Head of caudate nucleus (tissue), 42 donors: ENCODE measurements around the gene GOLGA8B.
A peak's percentile ranks its signal among the peaks of the same experiment; 100 is the strongest.
"Not testable (repeated sequence)": the region's sequence is repeated elsewhere in the genome, so short reads cannot be mapped to it uniquely, and the experiment has no call there.

Experiments
- DNase-seq, 42 donors: peaks; one replicate each; pipeline versions ENCODE4 v3.0.0 to v3.0.0-alpha.2; 2020 to 2021; ENCODE audit warnings: mixed read lengths in 7 of 42
- intact Hi-C: fragments of 100-400 bp; cut with DNase I; formaldehyde crosslinking; loops from one replicate; pipeline ENCODE4 v1.15.0; 2022

Gene GOLGA8B, protein sequence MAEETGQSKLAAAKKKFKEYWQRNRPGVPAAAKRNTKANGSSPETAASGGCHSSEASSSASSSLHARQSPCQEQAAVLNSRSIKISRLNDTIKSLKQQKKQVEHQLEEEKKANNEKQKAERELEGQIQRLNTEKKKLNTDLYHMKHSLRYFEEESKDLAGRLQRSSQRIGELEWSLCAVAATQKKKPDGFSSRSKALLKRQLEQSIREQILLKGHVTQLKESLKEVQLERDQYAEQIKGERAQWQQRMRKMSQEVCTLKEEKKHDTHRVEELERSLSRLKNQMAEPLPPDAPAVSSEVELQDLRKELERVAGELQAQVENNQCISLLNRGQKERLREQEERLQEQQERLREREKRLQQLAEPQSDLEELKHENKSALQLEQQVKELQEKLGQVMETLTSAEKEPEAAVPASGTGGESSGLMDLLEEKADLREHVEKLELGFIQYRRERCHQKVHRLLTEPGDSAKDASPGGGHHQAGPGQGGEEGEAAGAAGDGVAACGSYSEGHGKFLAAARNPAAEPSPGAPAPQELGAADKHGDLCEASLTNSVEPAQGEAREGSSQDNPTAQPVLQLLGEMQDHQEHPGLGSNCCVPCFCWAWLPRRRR

DNA sequence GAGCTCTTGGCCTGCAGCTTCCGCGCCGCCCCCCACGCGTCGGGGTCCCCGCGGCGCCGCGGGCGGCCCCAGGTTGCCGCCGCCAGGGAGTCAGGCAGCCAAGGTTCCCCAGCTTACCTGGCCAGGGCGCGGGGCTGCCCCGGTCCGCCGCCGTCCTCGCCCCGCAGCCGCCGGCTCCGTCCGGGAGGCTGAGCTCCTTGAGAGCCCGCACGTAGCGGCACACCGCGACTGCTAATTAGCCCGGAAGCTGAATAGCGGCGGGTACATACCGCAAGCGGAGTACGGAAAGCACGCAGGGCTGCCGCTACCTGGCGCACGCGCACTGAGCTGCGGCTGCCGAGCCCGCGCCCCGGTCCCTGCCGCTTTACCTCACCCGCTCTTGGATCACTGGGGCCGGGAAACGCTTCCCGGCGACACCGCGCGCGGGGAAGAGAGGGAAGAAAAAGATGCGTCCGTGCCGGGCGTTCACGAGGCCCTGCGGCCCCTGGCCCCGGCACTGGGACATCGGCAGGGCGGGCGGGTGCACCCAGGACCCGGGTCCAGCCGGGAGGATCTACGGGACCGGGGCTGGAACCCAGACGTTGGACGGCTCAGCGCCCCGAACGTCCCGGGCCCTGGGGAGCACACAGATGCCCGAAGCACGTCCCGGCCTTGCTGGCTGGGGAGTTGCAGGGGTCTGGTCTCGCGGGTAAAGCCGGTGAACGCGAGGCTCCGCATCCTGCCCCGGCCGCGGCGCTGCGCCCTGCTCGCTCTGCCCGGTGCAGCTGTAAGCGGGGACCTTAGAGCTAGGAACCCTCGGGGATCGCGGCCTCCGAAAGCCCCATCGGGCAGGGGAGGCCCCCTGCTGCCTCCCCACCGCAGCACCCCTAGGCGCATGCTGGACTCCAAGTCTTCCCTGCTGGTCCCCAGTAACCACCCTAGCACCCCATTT is at the start of gene GOLGA8B:
Gene GOLGA8B (minus strand): TSS at position 253 of the 931 bp plus-strand sequence. CDS start 47,739 bp downstream, outside the sequence.
- intact Hi-C loops = no loop called here
- DNase-seq = peak; percentile 38 to 87 (median 73)

DNA sequence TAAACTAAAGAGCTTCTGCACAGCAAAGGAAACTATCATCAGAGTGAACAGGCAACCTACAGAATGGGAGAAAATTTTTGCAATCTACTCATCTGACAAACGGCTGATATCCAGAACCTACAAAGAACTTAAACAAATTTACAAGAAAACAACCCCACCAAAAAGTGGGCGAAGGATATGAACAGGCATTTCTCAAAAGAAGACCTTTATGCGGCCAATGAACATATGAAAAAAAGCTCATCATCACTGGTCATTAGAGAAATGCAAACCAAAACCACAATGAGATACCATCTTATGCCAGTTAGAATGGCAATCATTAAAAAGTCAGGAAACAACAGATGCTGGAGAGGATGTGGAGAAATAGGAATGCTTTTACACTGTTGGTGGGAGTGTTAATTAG is 49.7 kb upstream of the GOLGA8B start:
- intact Hi-C loops, DNase-seq: not testable (repeated sequence)

DNA sequence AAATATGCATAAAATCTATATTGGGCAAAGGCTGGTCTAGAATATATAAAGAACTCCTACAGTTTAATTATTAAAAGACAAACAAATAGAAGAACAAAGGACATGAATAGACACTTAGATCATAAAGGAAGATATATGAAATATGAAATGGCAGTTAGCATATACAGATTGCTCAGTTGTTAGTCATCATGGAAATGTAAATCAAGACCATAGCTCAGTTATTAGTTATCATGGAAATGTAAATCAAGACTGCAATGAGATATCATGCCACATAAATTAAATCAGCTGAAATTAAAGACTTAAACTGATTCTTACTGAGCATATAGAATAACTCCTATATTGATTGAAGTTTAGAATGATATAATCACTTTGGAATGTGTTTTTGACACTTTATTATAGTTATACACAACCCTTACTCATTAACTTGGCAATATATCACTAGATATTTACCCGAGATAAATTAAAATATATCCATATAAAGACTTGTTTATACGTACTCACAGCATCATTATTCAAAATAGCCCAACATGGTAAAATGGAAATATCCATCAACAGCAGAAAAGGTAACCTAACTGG is 45.2 kb upstream of the GOLGA8B start:
- intact Hi-C loops = loop anchor here (10.0 kb wide), 1 partner anchor 286 kb away; no protein-coding TSS in a partner anchor
- no peak for DNase-seq

DNA sequence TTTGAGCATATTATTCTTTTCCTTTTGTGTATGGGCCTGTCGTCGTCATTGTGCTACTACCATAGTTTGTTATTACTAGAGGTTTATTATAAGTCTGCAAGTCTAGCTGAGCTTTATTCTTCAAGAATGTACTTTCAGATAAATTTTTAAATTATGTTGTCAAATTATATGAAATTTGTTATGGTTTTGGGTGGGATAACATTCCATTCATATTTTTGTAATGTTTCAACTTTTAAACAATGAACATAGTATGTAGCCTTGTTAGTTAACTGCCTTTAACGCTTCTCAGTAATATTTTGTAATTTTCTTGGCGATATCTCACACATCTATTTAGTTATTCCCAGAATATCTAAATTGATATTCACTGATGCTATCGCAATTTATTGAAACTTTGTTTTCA is 41.6 kb upstream of the GOLGA8B start:
- intact Hi-C loops = loop anchor here (10.0 kb wide), 1 partner anchor 290 kb away; no protein-coding TSS in a partner anchor

DNA sequence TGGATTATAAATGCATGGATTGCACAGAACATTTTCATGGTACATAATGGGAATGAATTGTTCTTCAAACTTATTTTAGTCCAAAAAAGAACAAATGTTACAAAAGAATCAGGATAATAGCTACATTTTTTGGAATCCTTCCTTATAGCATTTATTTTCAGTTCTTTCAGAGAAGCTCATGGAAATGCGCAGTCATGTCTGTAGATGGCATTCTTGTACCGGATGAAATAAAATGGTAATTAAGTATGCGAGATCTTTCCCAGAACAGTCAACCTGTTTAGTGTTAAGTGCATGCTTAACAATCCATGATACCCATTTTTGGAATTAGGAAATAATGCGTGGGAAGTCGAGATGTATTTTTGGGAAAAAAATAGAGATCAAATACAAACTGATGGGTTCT is 38.2 kb upstream of the GOLGA8B start:
- peak in 5 of 42 donors; percentile 5 to 36 (median 17) for DNase-seq
- intact Hi-C loops = loop anchor here (10.0 kb wide), 1 partner anchor 293 kb away; no protein-coding TSS in a partner anchor

More for the DNA sequence above, 41.6 kb upstream of the GOLGA8B start:
- no peak for DNase-seq

DNA sequence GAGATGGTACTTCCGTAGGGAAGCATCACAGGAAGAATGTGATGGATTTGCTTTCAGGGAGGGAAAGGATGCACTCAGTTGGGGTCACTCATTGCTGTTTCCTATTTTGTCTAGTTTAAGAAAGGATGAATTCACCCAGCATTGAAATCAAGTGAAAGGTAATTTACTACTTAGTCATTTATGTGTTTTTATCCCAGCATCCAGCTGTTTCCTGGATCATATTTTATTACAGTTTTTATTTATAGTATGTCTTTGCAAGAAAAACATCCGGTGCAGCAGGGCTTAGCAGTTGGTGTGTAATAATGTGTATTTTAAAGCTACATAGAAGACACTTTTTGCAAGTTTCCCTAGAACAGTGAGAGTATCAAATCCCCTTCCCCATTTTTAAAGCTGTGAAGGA is 37.4 kb upstream of the GOLGA8B start:
- no peak for DNase-seq
- intact Hi-C loops = loop anchor here (10.0 kb wide), 1 partner anchor 294 kb away; no protein-coding TSS in a partner anchor

DNA sequence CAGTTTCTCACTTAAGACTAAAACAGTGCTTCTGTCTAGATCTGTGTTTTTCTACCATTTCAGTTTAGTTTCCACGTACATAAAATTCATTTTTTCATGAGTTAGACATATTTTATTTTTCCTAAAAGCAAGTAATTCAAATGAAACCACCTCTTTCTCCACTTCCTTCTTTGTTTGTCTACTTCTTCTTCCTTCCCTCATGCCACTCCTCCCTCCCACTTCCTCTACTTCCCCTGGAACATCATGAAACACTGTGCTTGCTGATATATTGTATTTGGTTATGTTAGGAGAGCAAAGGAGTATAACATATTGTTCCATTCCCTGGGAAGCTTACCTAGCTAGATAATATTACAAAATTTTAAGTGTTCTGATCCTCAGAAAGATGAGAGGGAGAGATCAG is 36.7 kb upstream of the GOLGA8B start:
- intact Hi-C loops = loop anchor here (10.0 kb wide), 1 partner anchor 295 kb away; no protein-coding TSS in a partner anchor

DNA sequence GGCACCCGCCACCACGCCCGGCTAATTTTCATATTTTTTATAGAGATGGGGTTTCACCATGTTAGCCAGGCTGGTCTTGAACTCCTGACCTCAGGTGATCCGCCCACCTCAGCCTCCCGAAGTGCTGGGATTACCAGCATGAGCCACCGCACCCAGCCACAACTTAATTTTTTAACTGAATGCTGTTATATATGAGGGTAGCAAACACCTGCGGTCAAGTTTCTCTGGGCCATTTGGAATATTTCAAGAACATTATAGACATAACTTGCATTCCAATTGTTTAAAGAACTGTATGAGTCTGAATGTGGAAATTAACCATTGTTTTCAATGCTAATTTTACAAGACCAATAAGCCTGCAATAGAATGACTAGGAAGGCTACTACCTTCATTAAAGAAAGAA is 35.7 kb upstream of the GOLGA8B start:
- intact Hi-C loops = no loop called here
- DNase-seq = no peak

More for the DNA sequence above, 36.7 kb upstream of the GOLGA8B start:
- DNase-seq = no peak

DNA sequence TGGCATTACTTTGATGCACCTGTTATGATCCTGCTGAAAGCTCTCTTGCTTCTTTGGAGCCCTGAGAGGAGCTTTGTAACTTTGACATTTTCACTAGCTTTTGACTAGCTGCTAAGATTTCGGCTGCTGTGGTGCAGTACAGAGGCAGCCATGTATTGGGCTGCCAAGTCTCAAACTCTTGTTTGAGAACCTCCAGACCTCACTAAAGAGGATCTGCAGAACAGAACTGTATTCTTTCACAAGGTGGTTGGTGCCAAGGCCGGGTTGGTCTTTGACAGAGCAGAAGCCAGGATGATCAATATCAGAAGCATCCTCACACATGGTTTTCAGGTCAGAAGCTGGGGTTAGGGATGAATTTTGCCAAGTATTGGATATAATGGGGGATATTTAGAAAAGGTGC is 34.6 kb upstream of the GOLGA8B start:
- no peak for DNase-seq
- intact Hi-C loops = no loop called here

DNA sequence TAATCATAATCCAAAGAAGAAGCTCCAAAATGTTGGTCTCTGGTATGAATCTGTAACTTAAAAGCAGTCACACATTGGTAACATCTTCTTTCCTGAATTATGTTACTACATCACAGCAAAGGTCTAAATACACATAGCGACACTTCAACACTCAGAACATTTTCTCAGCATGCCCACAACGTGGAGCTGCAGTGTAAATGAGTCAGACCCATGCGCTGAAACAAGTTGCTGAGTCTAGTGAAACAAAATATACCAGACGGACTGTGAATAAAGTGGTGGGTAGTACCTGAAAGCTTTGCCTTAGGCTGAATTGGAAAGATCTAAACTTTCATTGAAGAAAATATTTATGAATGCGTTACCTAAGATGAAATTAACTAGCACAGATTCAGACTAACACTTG is 33.2 kb upstream of the GOLGA8B start:
- DNase-seq = peak in 17 of 42 donors; percentile 4 to 55 (median 19)

DNA sequence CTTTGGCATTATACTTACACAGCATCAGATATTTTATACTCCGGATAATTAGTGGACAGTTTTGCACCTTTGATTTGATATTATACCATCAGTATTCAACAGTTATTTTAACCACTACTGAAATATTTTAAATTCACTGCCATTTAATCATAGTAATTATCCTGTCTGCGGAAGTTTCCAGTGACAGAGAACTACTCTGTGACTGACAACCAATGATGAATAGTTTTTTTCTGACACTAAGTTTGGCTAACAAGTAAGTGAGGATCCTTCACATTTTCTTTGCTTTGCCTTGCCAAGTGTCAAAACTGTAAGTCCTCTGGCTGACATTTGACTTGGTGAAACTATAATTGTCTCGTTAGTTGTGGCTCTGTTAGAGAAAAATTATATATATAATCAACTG is 30.5 kb upstream of the GOLGA8B start:
- intact Hi-C loops = no loop called here

More for the DNA sequence above, 33.2 kb upstream of the GOLGA8B start:
- intact Hi-C loops = no loop called here

DNA sequence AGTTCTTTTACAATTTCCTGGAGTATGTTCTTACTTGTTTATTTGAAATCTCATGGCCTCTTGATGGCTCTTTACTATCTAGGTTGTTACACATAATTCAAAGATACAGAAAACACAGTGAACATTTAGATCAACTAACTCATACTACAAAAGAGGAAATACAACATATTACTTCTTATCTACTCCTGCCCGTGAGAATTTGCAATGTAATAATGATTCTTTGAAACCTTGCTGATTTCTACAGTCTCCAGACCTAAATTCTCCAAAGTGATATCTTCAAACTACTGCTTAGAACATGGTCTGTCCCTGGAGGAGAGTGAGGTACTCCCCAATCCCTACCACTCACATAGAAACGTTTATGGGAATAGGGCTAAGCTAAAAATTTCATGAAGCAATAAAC is 29.9 kb upstream of the GOLGA8B start:
- intact Hi-C loops = no loop called here
- no peak for DNase-seq

More for the DNA sequence above, 30.5 kb upstream of the GOLGA8B start:
- DNase-seq = no peak

DNA sequence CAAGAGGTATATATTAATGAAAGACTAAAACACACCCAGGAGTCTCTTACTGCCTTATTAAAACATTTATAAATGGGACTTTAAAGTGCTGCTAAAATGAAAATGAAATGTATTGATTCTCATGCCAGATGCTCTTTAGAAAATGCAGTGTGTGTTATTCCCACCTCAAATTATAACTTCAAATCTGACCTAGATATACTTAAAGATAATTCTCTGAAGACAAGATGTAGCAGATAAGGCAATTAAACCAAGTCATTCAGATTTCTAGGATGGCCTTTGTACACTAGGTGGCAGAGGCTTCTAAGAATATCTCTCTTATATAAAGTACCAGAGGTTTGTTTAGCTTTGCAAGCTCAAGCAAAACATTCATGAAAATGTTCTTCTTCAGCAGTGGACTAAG is 26.9 kb upstream of the GOLGA8B start:
- no peak for DNase-seq
- intact Hi-C loops = no loop called here

DNA sequence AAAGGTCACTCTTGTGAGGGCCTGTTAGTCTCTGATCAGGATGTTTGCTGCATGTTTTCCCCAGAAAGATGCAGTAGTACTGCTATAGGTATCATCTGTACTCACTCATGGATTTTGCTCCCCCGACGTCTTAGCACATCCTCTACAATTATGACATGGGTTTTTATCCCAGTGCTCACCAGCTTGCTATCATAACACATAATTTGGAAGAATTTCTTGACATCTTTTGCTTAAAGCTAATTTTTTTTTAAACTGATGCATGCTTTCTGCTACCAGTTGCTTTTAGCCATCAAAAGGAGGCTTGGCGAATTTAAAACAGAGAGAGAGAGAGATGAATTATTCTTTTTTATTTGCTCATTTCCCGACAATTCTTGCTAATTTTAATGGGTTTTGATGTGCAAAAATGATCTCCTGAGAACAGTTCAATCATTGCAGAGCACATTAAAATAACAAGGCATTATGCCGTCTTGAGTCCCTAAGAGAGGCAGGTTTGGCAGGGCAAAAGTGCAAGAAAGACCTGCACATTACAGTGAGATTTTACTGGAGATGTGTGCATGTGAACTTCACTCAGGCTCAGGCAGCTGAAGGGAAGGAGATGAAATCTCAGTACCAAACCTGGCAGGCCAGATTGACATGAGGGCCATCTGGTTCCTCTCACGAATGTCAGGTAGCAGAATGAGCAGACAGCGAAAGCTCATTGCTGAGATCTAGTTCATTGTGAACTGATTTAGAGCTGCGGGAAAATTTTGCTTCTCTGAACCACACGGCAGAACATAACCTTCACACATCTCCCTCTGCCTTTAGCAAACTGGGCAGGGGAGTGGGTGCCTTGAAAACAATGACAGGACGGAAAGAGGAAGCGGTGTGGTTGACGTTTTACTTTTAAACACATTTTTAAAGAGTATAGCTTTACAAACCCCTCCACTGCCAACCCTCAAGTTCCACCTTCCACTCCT is 25.9 kb upstream of the GOLGA8B start:
- no peak for DNase-seq
- intact Hi-C loops = no loop called here

DNA sequence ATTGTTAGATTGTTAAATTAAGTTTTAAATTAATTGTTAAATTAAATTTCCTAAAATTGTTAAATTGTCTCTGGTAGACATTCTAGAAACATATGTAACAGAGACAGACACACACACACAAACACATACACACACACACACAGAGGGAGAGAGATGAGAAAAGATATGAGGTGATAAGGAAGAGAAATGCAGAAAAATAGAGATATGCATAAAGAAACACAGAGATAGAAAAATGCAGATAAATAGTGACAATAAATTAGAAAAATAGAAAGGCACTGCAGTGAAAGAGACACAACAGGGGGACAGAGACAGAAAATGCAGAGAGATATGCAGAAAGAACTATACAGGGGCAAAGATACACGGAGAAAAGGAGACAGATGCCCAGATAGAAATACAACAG is 25.1 kb upstream of the GOLGA8B start:
- no peak for DNase-seq
- intact Hi-C loops = no loop called here

DNA sequence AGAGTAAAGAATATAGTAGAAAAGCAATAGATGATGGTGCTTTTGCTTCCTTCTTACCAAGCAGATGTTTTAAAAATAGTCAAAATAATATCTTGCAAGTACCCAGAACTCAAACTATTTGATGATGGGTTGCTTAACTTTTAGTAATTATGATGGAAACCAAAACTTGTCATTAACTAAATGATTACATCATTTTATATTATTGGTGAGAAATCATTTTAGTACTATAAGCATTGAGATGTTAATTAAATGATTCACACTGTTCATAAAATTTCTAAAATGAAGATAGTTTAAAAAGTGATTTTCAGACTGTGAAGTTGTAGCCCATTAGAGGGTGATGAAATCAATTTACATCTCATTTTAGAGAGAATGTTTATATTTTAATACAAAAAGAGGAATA is 24.4 kb upstream of the GOLGA8B start:
- intact Hi-C loops = no loop called here
- no peak for DNase-seq

DNA sequence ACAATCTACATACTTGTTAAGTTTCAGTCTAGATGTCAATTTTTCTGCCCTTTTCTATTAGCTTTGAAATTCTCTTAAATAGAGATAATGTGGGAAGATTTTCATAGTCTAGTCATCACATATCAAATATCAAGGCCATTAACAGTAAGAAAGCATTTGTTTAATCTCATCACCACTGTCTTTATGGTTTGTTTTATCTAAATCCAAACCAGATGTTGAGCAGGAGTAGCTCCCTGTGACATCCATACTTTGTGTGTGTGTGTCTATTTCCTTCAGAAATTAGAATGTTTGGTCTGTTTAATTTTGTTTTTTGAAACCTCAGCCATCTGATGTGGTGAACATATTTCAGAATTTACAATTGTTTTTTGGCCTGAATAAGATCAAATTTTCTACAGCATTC is 23.1 kb upstream of the GOLGA8B start:
- intact Hi-C loops = no loop called here
- DNase-seq = no peak

DNA sequence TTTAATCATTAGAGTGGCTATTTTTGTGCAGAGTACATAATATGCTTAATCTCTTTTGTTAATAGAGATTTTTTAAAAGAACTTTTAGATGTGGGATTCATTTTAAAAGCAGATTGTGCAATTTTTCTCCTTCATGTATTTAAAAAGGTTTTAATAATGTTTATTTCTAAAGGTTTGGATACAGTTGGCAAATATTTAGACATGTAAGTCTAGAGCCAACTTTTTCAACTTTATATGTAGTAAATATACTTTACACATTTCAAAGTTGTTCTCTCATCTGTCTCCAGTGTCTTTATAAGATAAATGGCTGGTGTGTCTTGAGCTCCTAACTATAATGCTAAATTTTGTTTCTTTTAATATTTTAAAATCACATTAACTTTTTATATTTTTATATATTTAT is 22.7 kb upstream of the GOLGA8B start:
- intact Hi-C loops = no loop called here
- DNase-seq = no peak
